Prostate gland (tissue), 2 donors: Measurements from ENCODE around the gene FRMPD2.

Experiments used
- POLR2A ChIP-seq: fragments of 450-650 bp; IDR thresholded peaks from one replicate; pipeline ENCODE4 v1.6.1; 2016; ENCODE audit warnings: antibody characterized with exemption, mild to moderate bottlenecking
- TF ChIP-seq, protein P1 (sequence below), 4 experiments: fragments of 200-600 bp in 2 of 4; fragments of 450-650 bp in 2 of 4; sonication (generic) in 2 of 4; IDR thresholded peaks; 1 replicate in 3 of 4; 2 replicates in 1 of 4; pipeline ENCODE4 v1.5.1; 2016 to 2019; ENCODE audit warnings: antibody characterized with exemption in 4 of 4, mild to moderate bottlenecking in 2 of 4, moderate library complexity in 2 of 4

DNA sequence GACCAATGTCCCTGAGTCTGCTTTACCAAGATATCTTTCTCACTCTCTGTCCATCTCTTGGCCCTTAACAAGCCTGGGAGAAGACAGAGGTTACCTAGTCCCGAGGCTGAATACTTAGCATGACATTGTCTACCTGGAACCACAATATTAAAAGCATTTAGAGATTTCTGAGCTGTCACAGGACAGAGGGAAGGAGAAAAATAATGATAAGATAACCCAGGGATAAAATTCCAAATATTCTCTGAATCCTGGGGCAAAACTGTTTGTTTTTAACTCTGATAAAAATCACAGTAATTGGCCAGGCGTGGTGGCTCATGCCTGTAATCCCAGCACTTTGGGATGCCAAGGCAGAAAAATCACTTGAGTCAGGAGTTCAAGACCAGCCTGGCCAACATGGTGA, 19.9 kb upstream of the FRMPD2 start:
- TF ChIP-seq, protein P1, sequence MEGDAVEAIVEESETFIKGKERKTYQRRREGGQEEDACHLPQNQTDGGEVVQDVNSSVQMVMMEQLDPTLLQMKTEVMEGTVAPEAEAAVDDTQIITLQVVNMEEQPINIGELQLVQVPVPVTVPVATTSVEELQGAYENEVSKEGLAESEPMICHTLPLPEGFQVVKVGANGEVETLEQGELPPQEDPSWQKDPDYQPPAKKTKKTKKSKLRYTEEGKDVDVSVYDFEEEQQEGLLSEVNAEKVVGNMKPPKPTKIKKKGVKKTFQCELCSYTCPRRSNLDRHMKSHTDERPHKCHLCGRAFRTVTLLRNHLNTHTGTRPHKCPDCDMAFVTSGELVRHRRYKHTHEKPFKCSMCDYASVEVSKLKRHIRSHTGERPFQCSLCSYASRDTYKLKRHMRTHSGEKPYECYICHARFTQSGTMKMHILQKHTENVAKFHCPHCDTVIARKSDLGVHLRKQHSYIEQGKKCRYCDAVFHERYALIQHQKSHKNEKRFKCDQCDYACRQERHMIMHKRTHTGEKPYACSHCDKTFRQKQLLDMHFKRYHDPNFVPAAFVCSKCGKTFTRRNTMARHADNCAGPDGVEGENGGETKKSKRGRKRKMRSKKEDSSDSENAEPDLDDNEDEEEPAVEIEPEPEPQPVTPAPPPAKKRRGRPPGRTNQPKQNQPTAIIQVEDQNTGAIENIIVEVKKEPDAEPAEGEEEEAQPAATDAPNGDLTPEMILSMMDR (IDR thresholded peaks at IDR 0.05), result no peak
- no peak for TF ChIP-seq POLR2A
